B cell (primary cell): Measurements from ENCODE around the gene NID1. TPM values are rescaled to one million over a fixed set of nuclear protein-coding genes. Genes with fewer than 3 reads are reported as not detected.

Experiments used
- ATAC-seq: fragments of 200-7000 bp; cut with Tn5 transposase; one replicate; pipeline ENCODE4 v1.10.0; 2021; ENCODE audit warnings: low read depth, mild to moderate bottlenecking, moderate number of reproducible peaks, moderate library complexity
- CTCF ChIA-PET: fragments of 350-600 bp; sonication (Branson Sonifier 250); formaldehyde crosslinking; loops from one replicate; lab custom pipeline; 2021; ENCODE audit warnings: antibody characterized with exemption, inconsistent platforms; lab: Charles Lee
- POLR2A ChIA-PET: fragments of 350-600 bp; sonication (Branson Sonifier 250); formaldehyde crosslinking; loops from one replicate; lab custom pipeline; 2021; ENCODE audit warnings: antibody characterized with exemption; lab: Charles Lee
- DNase-seq: peaks from one replicate; pipeline ENCODE4 v3.0.0; 2013
- H2AFZ ChIP-seq: 2 replicates; pipeline ENCODE4 v1.6.1; 2012; ENCODE audit warnings: mild to moderate bottlenecking, low read depth, low read length; ENCODE audit not compliant: insufficient read depth, poor library complexity, severe bottlenecking
- H3K27ac ChIP-seq, 2 donors: 1 replicate in 1 of 2; 2 replicates in 1 of 2; pipeline ENCODE4 v1.5.1; 2012 to 2013; ENCODE audit warnings: low read length in 2 of 2, mild to moderate bottlenecking in 2 of 2, moderate library complexity in 1 of 2
- H3K27me3 ChIP-seq, 4 experiments: fragments of 200-600 bp in 1 of 4; sonication (generic) in 1 of 4; replicated peaks in 1 of 4; 1 replicate in 2 of 4; 2 replicates in 2 of 4; pipeline versions ENCODE4 v1.6.1 to v1.7.0; 2013 to 2016; ENCODE audit warnings: low read length in 3 of 4, mild to moderate bottlenecking in 2 of 4, mixed read lengths in 1 of 4, moderate library complexity in 1 of 4; ENCODE audit not compliant: insufficient read depth in 4 of 4, control insufficient read depth in 3 of 4; ENCODE audit errors: control extremely low read depth in 1 of 4
- H3K36me3 ChIP-seq, 2 experiments: replicated peaks in 1 of 2; 1 replicate in 1 of 2; 2 replicates in 1 of 2; pipeline versions ENCODE4 v1.6.1 to v1.7.1; 2013; ENCODE audit warnings: low read length in 1 of 2; ENCODE audit not compliant: insufficient read depth in 2 of 2, control insufficient read depth in 1 of 2; ENCODE audit errors: control extremely low read depth in 1 of 2, extremely low read depth in 1 of 2
- H3K4me1 ChIP-seq, 2 donors: fragments of 200-600 bp in 1 of 2; sonication (generic) in 1 of 2; 1 replicate in 1 of 2; 2 replicates in 1 of 2; pipeline versions ENCODE4 v1.5.1 to v1.6.1; 2013 to 2017; ENCODE audit warnings: low read length in 2 of 2; ENCODE audit not compliant: control insufficient read depth in 2 of 2, insufficient read depth in 2 of 2
- H3K4me2 ChIP-seq: replicated peaks from 2 replicates; pipeline ENCODE3; 2012; ENCODE audit warnings: mild to moderate bottlenecking, low read depth, low read length; ENCODE audit not compliant: poor library complexity, severe bottlenecking
- H3K4me3 ChIP-seq, 5 experiments: fragments of 200-600 bp in 1 of 5; sonication (generic) in 1 of 5; 1 replicate in 3 of 5; 2 replicates in 2 of 5; pipeline versions ENCODE4 v1.5.1 to v1.7.0; 2011 to 2016; ENCODE audit warnings: low read length in 4 of 5, mild to moderate bottlenecking in 4 of 5, low read depth in 2 of 5, control low read depth in 1 of 5, moderate library complexity in 1 of 5; ENCODE audit not compliant: insufficient read depth in 1 of 5; ENCODE audit errors: control extremely low read depth in 1 of 5, extremely low read depth in 1 of 5
- H3K79me2 ChIP-seq: fragments of 200-600 bp; sonication (generic); one replicate; pipeline ENCODE4 v1.6.0; 2016; ENCODE audit warnings: low read length; ENCODE audit not compliant: control insufficient read depth, insufficient read depth
- H3K9ac ChIP-seq: fragments of 200-600 bp; sonication (generic); 2 replicates; pipeline ENCODE4 v1.6.1; 2017; ENCODE audit warnings: mild to moderate bottlenecking, low read length, moderate library complexity
- H3K9me3 ChIP-seq, 3 donors: one replicate each; pipeline versions ENCODE4 v1.6.1 to v1.7.1; 2013; ENCODE audit warnings: low read length in 2 of 3; ENCODE audit not compliant: control insufficient read depth in 2 of 3, insufficient read depth in 1 of 3; ENCODE audit errors: control extremely low read depth in 1 of 3
- H4K20me1 ChIP-seq: 2 replicates; pipeline ENCODE4 v1.6.0; 2012; ENCODE audit warnings: mild to moderate bottlenecking, low read length; ENCODE audit not compliant: insufficient read depth, control insufficient read depth, poor library complexity, severe bottlenecking
- H3K27ac Mint-ChIP-seq: one replicate; pipeline ENCODE4 v1.8.0; 2021; ENCODE audit warnings: mixed read lengths
- H3K27me3 Mint-ChIP-seq: one replicate; pipeline ENCODE4 v1.8.0; 2021; ENCODE audit warnings: mixed read lengths
- H3K4me1 Mint-ChIP-seq: one replicate; pipeline ENCODE4 v1.8.0; 2021; ENCODE audit warnings: mixed read lengths
- H3K4me3 Mint-ChIP-seq: one replicate; pipeline ENCODE4 v1.8.0; 2021; ENCODE audit warnings: mixed read lengths
- H3K9me3 Mint-ChIP-seq: one replicate; pipeline ENCODE4 v1.8.0; 2022; ENCODE audit warnings: mixed read lengths; ENCODE audit not compliant: insufficient read depth
- CTCF ChIP-seq: fragments of 200-600 bp; IDR thresholded peaks from one replicate; pipeline ENCODE4 v1.8.0; 2022; ENCODE audit warnings: antibody characterized with exemption, mild to moderate bottlenecking
- EZH2 ChIP-seq: IDR thresholded peaks from 2 replicates; pipeline ENCODE4 v1.6.1; 2012; ENCODE audit warnings: borderline replicate concordance, low read depth, mild to moderate bottlenecking, moderate library complexity, low read length; ENCODE audit not compliant: insufficient read depth, poor library complexity, severe bottlenecking
- WGBS: methylation state at CpG from one replicate; pipeline ENCODE4 v1.1.5; 2013; ENCODE audit warnings: missing lambda C conversion rate; ENCODE audit not compliant: insufficient coverage; 5-methylcytosine and 5-hydroxymethylcytosine counted together
- intact Hi-C: fragments of 100-400 bp; cut with micrococcal nuclease; formaldehyde crosslinking; loops from one replicate; pipeline ENCODE4 v1.10.0; 2022
- polyA plus RNA-seq: library from polyadenylated mRNA; depleted of rRNA; stranded (reverse); fragments of >200 nt; gene quantifications from 2 replicates; pipeline ENCODE4 v1.2.3, GENCODE V29; 2012
- total RNA-seq, 2 donors: library from RNA; stranded (reverse); fragments of 120-200 nt in 1 of 2; gene quantifications; 1 replicate in 1 of 2; 2 replicates in 1 of 2; pipeline versions ENCODE4 v1.2.3 to v1.2.4, GENCODE V29; 2013 to 2022

The NID1 gene
- total and polyA plus RNA-seq, 2 donors (not counting 1 experiment from before 2014, with no cell fraction given) = 0.06 TPM; not detected in 1

GRCh38 chr1:235986869-235987268, 78.0 kb downstream of the NID1 start:
- WGBS = 100% methylated on average over 1 of the region's 3 CpGs
- peaks cover 2 to 15% (median 14%) of the 10 kb centered on the region in 3 donors for H3K9me3 ChIP-seq
- Mint-ChIP-seq H3K27me3 (peaks cover 7% of the 10 kb centered on the region), H3K4me3 (no peak overlapping the region), H3K4me1 (no peaks in the 10 kb centered on the region), H3K27ac (no peak overlapping the region), H3K9me3 (peaks cover 21% of the 10 kb centered on the region)
- no peaks in the 10 kb centered on the region for H3K79me2 ChIP-seq
- intact Hi-C loops = no loop called here
- H3K4me1 ChIP-seq = no peaks in the 10 kb centered on the region
- ATAC-seq (no peak), DNase-seq (no peak)
- no peaks in the 10 kb centered on the region for H3K36me3 ChIP-seq
- no peak overlapping the region for H3K9ac ChIP-seq
- no peak overlapping the region for H2AFZ ChIP-seq
- H3K27ac ChIP-seq = no peak overlapping the region
- ChIA-PET POLR2A (no interaction called here), CTCF (no interaction called here)
- H4K20me1 ChIP-seq = no peaks in the 10 kb centered on the region
- no peak for TF ChIP-seq EZH2
- TF ChIP-seq CTCF = no peak
- H3K4me2 ChIP-seq = no peak overlapping the region
- no peaks in the 10 kb centered on the region for H3K27me3 ChIP-seq
- H3K4me3 ChIP-seq = no peak overlapping the region

DNA sequence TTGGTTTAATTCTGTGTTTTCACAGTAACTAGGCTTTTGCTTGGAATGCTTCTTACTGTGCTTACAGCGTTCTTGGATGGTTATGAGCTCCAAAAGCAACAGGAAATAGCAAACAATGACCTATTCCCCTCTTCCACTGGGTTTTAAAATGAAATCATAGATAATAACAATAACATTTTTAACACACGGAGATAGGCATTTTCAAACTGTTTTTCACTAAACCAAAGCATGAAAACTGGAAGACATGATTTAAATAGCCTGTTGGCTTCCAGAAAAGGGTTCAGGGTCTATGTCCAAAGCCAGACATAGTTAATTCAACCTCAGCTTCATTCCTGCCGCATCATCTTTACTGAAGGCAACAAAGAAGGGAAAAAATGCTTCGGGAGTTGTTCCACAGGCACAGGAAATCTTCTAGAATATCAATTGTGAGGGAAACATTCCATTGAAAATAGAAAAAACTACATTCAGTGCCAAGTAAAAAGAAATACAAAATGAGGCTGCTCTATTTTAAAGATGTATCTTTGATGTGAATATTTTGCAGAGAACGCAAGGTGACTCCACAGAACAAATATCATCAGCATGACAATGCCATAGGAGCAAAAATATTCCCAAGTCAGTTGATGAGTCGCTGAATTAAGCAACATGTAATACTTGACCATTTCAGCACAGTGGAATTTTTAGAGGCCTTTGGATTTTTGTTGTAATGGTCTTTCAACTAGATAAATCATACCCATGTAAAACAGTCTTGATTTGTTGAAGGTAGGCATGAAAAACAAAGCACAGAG, 80.7 kb downstream of the NID1 start:
- no peak overlapping the region for H2AFZ ChIP-seq
- H3K4me3 Mint-ChIP-seq = no peak overlapping the region
- H3K9ac ChIP-seq = no peak overlapping the region

More for the DNA sequence above, 80.7 kb downstream of the NID1 start:
- no peaks in the 10 kb centered on the region for H3K4me1 ChIP-seq
- H4K20me1 ChIP-seq = no peaks in the 10 kb centered on the region
- no peaks in the 10 kb centered on the region for H3K36me3 ChIP-seq
- Mint-ChIP-seq H3K27me3 (peaks cover 24% of the 10 kb centered on the region), H3K9me3 (peaks cover 10% of the 10 kb centered on the region), H3K27ac (no peak overlapping the region), H3K4me1 (no peaks in the 10 kb centered on the region)
- DNase-seq (no peak), ATAC-seq (no peak)
- H3K9me3 ChIP-seq = peaks cover 0 to 4% (median 1%) of the 10 kb centered on the region in 3 donors
- H3K27me3 ChIP-seq = no peaks in the 10 kb centered on the region
- intact Hi-C loops = no loop called here
- POLR2A ChIA-PET = no interaction called here
- CTCF ChIA-PET = no interaction called here
- no peak overlapping the region for H3K4me3 ChIP-seq
- no peak overlapping the region for H3K27ac ChIP-seq
- WGBS = 100% methylated on average over 1 of the region's 6 CpGs
- TF ChIP-seq CTCF (no peak), EZH2 (no peak)
- no peak overlapping the region for H3K4me2 ChIP-seq
- no peaks in the 10 kb centered on the region for H3K79me2 ChIP-seq
